IMR-90 (cell line): ENCODE results near the gene PAGE4. TPM values are rescaled to one million over a fixed set of nuclear protein-coding genes. Genes with fewer than 3 reads are reported as not detected.
A peak's percentile ranks its signal among the peaks of the same experiment; 100 is the strongest.

ENCODE experiments used
- ATAC-seq: fragments of 200-7000 bp; cut with Tn5 transposase; 2 replicates; pipeline ENCODE4 v1.9.1; 2020; ENCODE audit warnings: low read depth, mild to moderate bottlenecking, moderate library complexity
- BruUV-seq: library from RNA; stranded (reverse); fragments of 400-500 nt; replicated peaks from 2 replicates; lab custom pipeline; 2021; lab: Mats Ljungman, UMichigan
- CTCF ChIA-PET: fragments of 300-600 bp; formaldehyde crosslinking; extraction: SDS; loops from one replicate; lab custom pipeline; 2021; ENCODE audit warnings: antibody characterized with exemption; lab: Yijun Ruan, JAX
- POLR2A ChIA-PET: fragments of 300-600 bp; sonication (Branson Sonifier 250); formaldehyde crosslinking; loops from one replicate; lab custom pipeline; 2022; ENCODE audit warnings: antibody characterized with exemption; ENCODE audit not compliant: unreplicated experiment; lab: Charles Lee
- DNase-seq: peaks from one replicate; pipeline ENCODE4 v3.0.0; 2013
- H2AFZ ChIP-seq: replicated peaks from 2 replicates; pipeline ENCODE3; 2013; ENCODE audit warnings: low read length, mild to moderate bottlenecking; ENCODE audit not compliant: poor library complexity
- H2AK5ac ChIP-seq: 2 replicates; pipeline ENCODE4 v1.6.1; 2013; ENCODE audit warnings: low read depth, low read length, inconsistent platforms
- H2AK9ac ChIP-seq: replicated peaks from 2 replicates; pipeline ENCODE3; 2013; ENCODE audit warnings: mild to moderate bottlenecking, low read depth, low read length, moderate library complexity; ENCODE audit not compliant: poor library complexity
- H2BK120ac ChIP-seq: 2 replicates; pipeline ENCODE4 v1.6.1; 2013; ENCODE audit warnings: low read depth, low read length, inconsistent platforms
- H2BK15ac ChIP-seq: 3 replicates; pipeline ENCODE4 v1.6.1; 2013; ENCODE audit warnings: low read depth, low read length, inconsistent platforms
- H2BK20ac ChIP-seq: 2 replicates; pipeline ENCODE4 v1.6.1; 2013; ENCODE audit warnings: low read depth, mild to moderate bottlenecking, inconsistent platforms, low read length, moderate library complexity
- H2BK5ac ChIP-seq: 2 replicates; pipeline ENCODE4 v1.6.1; 2013; ENCODE audit warnings: mild to moderate bottlenecking, low read depth, low read length, inconsistent platforms; ENCODE audit not compliant: poor library complexity, severe bottlenecking
- H3K14ac ChIP-seq: replicated peaks from 2 replicates; pipeline ENCODE4 v1.6.1; 2013; ENCODE audit warnings: low read depth, low read length, inconsistent platforms
- H3K18ac ChIP-seq: 2 replicates; pipeline ENCODE4 v1.6.1; 2013; ENCODE audit warnings: low read depth, low read length, control low read depth
- H3K23ac ChIP-seq: 2 replicates; pipeline ENCODE4 v1.6.1; 2013; ENCODE audit warnings: low read depth, low read length, inconsistent platforms
- H3K27ac ChIP-seq: 2 replicates; pipeline ENCODE4 v1.5.1; 2013; ENCODE audit warnings: mild to moderate bottlenecking, control low read depth, low read length; ENCODE audit not compliant: insufficient read depth
- H3K27me3 ChIP-seq: 2 replicates; pipeline ENCODE4 v1.6.1; 2013; ENCODE audit warnings: low read length; ENCODE audit not compliant: control insufficient read depth, insufficient read depth
- H3K36me3 ChIP-seq: 2 replicates; pipeline ENCODE4 v1.6.1; 2013; ENCODE audit warnings: low read length, mixed read lengths; ENCODE audit not compliant: control insufficient read depth, insufficient read depth
- H3K4ac ChIP-seq: 2 replicates; pipeline ENCODE4 v1.6.1; 2013; ENCODE audit warnings: low read depth, low read length, inconsistent platforms
- H3K4me1 ChIP-seq: 2 replicates; pipeline ENCODE4 v1.6.1; 2013; ENCODE audit warnings: low read length, mixed read lengths; ENCODE audit not compliant: control insufficient read depth, insufficient read depth
- H3K4me2 ChIP-seq: 2 replicates; pipeline ENCODE4 v1.6.1; 2013; ENCODE audit warnings: low read depth, mild to moderate bottlenecking, control low read depth, low read length, moderate library complexity
- H3K4me3 ChIP-seq: 2 replicates; pipeline ENCODE4 v1.5.1; 2013; ENCODE audit warnings: low read depth, mild to moderate bottlenecking, control low read depth, low read length, moderate library complexity; ENCODE audit not compliant: insufficient read depth
- H3K56ac ChIP-seq: 2 replicates; pipeline ENCODE4 v1.6.1; 2013; ENCODE audit warnings: low read length, inconsistent platforms; ENCODE audit not compliant: insufficient read depth; ENCODE audit errors: extremely low read depth
- H3K79me1 ChIP-seq, 2 experiments: 2 replicates each; pipeline ENCODE4 v1.6.1; 2013; ENCODE audit warnings: low read length in 2 of 2, inconsistent platforms in 1 of 2, low read depth in 1 of 2
- H3K9ac ChIP-seq: 2 replicates; pipeline ENCODE4 v1.6.1; 2013; ENCODE audit warnings: low read depth, low read length, control low read depth
- H3K9me1 ChIP-seq: 2 replicates; pipeline ENCODE4 v1.6.1; 2013; ENCODE audit warnings: low read length, inconsistent platforms; ENCODE audit not compliant: insufficient read depth
- H3K9me3 ChIP-seq: 2 replicates; pipeline ENCODE4 v1.6.1; 2013; ENCODE audit warnings: low read length; ENCODE audit not compliant: control insufficient read depth, insufficient read depth
- H4K20me1 ChIP-seq: 2 replicates; pipeline ENCODE4 v1.6.1; 2013; ENCODE audit warnings: low read length, inconsistent platforms; ENCODE audit not compliant: insufficient read depth
- H4K5ac ChIP-seq: 2 replicates; pipeline ENCODE4 v1.6.1; 2013; ENCODE audit warnings: mild to moderate bottlenecking, low read depth, low read length, control low read depth
- H4K8ac ChIP-seq, 2 experiments: 2 replicates each; pipeline ENCODE4 v1.6.1; 2013; ENCODE audit warnings: low read depth in 2 of 2, low read length in 2 of 2, control low read depth in 1 of 2, inconsistent platforms in 1 of 2
- H4K91ac ChIP-seq: 2 replicates; pipeline ENCODE4 v1.6.1; 2013; ENCODE audit warnings: low read depth, low read length, inconsistent platforms; ENCODE audit not compliant: insufficient read depth
- CTCF ChIP-seq: conservative IDR thresholded peaks from 2 replicates; pipeline ENCODE4 v1.5.1; 2012; ENCODE audit warnings: mild to moderate bottlenecking, low read depth, low read length, improper control_type of control experiment
- ELK1 ChIP-seq: fragments of 150-350 bp; IDR thresholded peaks from 2 replicates; pipeline ENCODE4 v1.6.1; 2016; ENCODE audit warnings: low read depth, mild to moderate bottlenecking, low read length, moderate library complexity, borderline replicate concordance
- RAD21 ChIP-seq: IDR thresholded peaks from 2 replicates; pipeline ENCODE4 v1.6.1; 2012; ENCODE audit warnings: low read length, improper control_type of control experiment
- WGBS, 2 experiments: methylation state at CpG; one replicate each; pipeline versions ENCODE4 v1.1.5 to v1.1.7; 2013; ENCODE audit warnings: missing lambda C conversion rate in 2 of 2; ENCODE audit not compliant: insufficient read length in 1 of 2; ENCODE audit errors: extremely low coverage in 2 of 2; 5-methylcytosine and 5-hydroxymethylcytosine counted together
- dilution Hi-C: fragments of 300-500 bp; cut with HindIII; formaldehyde crosslinking; loops from one replicate; pipeline ENCODE4 v1.14.3; 2018; ENCODE audit warnings: low sequenced_read_pairs; ENCODE audit not compliant: unreplicated experiment
- in situ Hi-C: fragments of 300-500 bp; cut with MboI; formaldehyde crosslinking; loops from 3 replicates; pipeline ENCODE4 v1.14.3; 2019; ENCODE audit warnings: low sequenced_read_pairs, inconsistent platforms, mixed read lengths
- intact Hi-C: fragments of 100-400 bp; cut with micrococcal nuclease; formaldehyde crosslinking; loops from 2 replicates; pipeline ENCODE4 v1.10.0; 2022
- polyA plus RNA-seq, 3 experiments: library from polyadenylated mRNA; depleted of rRNA; stranded (reverse); fragments of >200 nt; gene quantifications; 2 replicates each; pipeline ENCODE4 v1.2.3, GENCODE V29; 2012; ENCODE audit warnings: low replicate concordance in 1 of 3
- total RNA-seq: library from RNA; depleted of rRNA; stranded (reverse); fragments of >200 nt; gene quantifications from 2 replicates; pipeline ENCODE4 v1.2.3, GENCODE V29; 2012

PAGE4 gene
- total and polyA plus RNA-seq, 2 of the 4 experiments (the other 2 are of a cell fraction): not detected

- H4K8ac ChIP-seq: no peak overlapping the region
Measured at GRCh38 chrX:49838374-49838773, 9.3 kb downstream of the PAGE4 start.

More at GRCh38 chrX:49838374-49838773, 9.3 kb downstream of the PAGE4 start:
- Histone ChIP-seq H2BK5ac (no peak overlapping the region), H3K27me3 (peaks cover 5% of the 10 kb centered on the region), H2BK20ac (no peak overlapping the region), H3K4me2 (no peak overlapping the region), H3K4ac (no peak overlapping the region), H4K5ac (no peak overlapping the region), H3K23ac (no peak overlapping the region), H3K9me3 (no peaks in the 10 kb centered on the region), H3K56ac (no peak overlapping the region), H4K20me1 (no peaks in the 10 kb centered on the region), H3K14ac (no peak overlapping the region), H3K79me1 (no peaks in the 10 kb centered on the region), H3K18ac (no peak overlapping the region), H3K36me3 (no peaks in the 10 kb centered on the region), H2AK5ac (no peak overlapping the region), H2BK120ac (no peak overlapping the region), H3K27ac (no peak overlapping the region), H3K9me1 (no peaks in the 10 kb centered on the region), H4K91ac (no peak overlapping the region), H3K4me3 (no peak overlapping the region), H3K4me1 (no peaks in the 10 kb centered on the region), H3K9ac (no peak overlapping the region), H2BK15ac (no peak overlapping the region), H2AFZ (no peak overlapping the region), H2AK9ac (no peak overlapping the region)
- in situ Hi-C loops (no loop called here), dilution Hi-C loops (no loop called here), intact Hi-C loops (loop anchor here (5.0 kb wide), 1 partner anchor 76 kb away; no protein-coding TSS in a partner anchor)
- TF ChIP-seq ELK1 (no peak), RAD21 (peak; percentile 46; the same call in 1 of the 2 replicates), CTCF (peak; percentile 56)
- POLR2A ChIA-PET: interaction anchor here (0.6 kb wide), 1 partner anchor 604 kb away, joined by 4 read pairs; no protein-coding TSS in a partner anchor
- ATAC-seq (peak; percentile 62), DNase-seq (peak; percentile 15)
- no CpG with 5 or more reads among the region's 8 CpGs for WGBS, 2 experiments
- no TSS peak for BruUV-seq
- CTCF ChIA-PET: interaction anchor here (0.8 to 2.1 kb wide), 3 partner anchors 10 to 20 kb away, joined by 3 to 9 read pairs (median 3); no protein-coding TSS in a partner anchor
